ENCODE measurements around the gene TMEM258. TPM values are rescaled to one million over a fixed set of nuclear protein-coding genes. Genes with fewer than 3 reads are reported as not detected.

TMEM258 gene
- total RNA-seq, 1 experiment from 2014 or later, result 184 TPM

DNA sequence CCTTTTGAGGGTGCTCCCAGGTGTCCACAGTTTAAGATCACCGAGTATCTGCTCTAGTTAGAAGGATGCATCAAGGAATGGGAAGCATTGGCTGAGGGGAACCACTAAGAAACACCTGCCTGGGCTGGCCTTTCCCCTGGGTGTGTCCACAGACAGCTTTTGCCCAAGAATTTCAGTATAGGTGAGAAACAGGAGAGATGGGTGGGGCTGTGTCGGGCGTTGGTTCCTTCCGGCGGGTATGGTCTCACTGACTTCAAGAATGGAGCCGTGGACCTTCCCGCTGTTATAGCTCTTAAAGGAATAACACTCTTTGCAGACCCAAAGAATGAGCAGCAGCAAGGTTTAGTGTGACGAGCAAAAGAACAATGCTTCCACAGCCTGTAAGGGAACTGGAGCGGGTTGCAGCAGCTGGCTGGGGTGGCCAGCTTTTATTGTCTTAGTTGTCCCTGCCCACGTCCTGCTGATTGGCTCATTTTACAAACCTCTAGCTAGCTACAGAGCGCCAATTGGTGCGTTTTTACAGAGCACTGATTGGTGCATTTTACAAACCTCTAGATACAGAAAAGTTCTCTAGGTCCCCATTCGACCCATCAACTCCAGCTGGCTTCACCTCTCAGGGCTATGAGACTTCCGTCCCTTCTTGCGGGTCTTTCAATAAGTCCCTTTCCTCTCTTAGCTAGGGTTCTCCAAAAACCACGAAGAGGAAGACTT, 22.0 kb upstream of the TMEM258 start:
- Mint-ChIP-seq H3K27ac (ENCODE audit: low read depth, unreplicated experiment) (peak overlapping the region; percentile 93), H3K4me3 (ENCODE audit: unreplicated experiment) (peak overlapping the region; percentile 93), H3K36me3 (ENCODE audit: insufficient read depth, unreplicated experiment) (peaks cover 27% of the 10 kb centered on the region), H3K9me3 (ENCODE audit: unreplicated experiment) (no peaks in the 10 kb centered on the region), H3K27me3 (ENCODE audit: insufficient read depth, unreplicated experiment) (no peaks in the 10 kb centered on the region), H3K4me1 (ENCODE audit: insufficient read depth, unreplicated experiment) (peaks cover 18% of the 10 kb centered on the region)
- POLR2A ChIA-PET, result interaction anchor here (0.6 to 5.0 kb wide), 10 partner anchors 9 to 318 kb away, joined by 3 to 26 read pairs (median 6); partner anchors contain the start of genes FADS2, FEN1 and TMEM258
- peak; percentile 16 for DNase-seq (ENCODE audit: unreplicated experiment)
- BruUV-seq (replicated peaks), result TSS peak; percentile 21
- intact Hi-C loops (cut with micrococcal nuclease), result no loop called here
- CTCF ChIA-PET, result interaction anchor here (0.7 to 2.8 kb wide), 12 partner anchors 13 to 385 kb away, joined by 3 to 13 read pairs (median 4); partner anchors contain the start of gene FADS2
- TF ChIP-seq, protein P1, sequence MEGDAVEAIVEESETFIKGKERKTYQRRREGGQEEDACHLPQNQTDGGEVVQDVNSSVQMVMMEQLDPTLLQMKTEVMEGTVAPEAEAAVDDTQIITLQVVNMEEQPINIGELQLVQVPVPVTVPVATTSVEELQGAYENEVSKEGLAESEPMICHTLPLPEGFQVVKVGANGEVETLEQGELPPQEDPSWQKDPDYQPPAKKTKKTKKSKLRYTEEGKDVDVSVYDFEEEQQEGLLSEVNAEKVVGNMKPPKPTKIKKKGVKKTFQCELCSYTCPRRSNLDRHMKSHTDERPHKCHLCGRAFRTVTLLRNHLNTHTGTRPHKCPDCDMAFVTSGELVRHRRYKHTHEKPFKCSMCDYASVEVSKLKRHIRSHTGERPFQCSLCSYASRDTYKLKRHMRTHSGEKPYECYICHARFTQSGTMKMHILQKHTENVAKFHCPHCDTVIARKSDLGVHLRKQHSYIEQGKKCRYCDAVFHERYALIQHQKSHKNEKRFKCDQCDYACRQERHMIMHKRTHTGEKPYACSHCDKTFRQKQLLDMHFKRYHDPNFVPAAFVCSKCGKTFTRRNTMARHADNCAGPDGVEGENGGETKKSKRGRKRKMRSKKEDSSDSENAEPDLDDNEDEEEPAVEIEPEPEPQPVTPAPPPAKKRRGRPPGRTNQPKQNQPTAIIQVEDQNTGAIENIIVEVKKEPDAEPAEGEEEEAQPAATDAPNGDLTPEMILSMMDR (IDR thresholded peaks at IDR 0.05; ENCODE audit: unreplicated experiment), result no peak

DNA sequence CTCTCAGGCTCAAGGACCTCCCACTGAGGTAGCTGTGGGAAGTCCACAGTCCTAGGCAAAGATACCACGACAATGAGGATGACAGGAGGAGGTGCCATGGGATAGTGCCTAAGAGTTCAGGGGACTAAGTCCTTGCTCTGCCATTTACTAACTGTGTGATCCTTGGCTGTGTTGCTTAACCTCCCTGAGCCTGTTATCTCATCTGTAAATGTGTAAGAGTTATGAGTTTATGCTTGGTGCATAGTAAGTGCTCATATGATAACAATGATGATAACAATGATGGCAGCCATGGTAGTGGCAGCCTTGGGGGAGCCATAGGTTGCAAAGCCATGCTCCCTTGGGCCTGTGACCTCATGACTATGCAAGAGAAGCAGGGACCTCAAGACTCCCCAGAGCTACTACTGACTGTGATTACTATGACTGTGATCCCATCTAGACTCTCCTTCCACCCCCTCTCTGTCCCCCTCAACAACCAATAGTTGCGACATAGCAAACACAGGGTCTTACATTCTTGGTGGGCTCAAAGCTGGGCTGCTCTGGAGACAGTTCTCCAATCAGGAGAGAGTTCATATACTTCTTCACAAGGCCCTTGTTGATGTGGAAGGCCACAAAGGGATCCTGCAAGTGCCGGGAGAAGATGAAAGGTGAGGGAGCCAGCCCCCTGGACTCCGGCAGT, 20.5 kb upstream of the TMEM258 start:
- Mint-ChIP-seq H3K9me3 (ENCODE audit: unreplicated experiment) (no peaks in the 10 kb centered on the region), H3K27me3 (ENCODE audit: insufficient read depth, unreplicated experiment) (no peaks in the 10 kb centered on the region)
- POLR2A ChIA-PET, result interaction anchor here (2.0 kb wide), 1 partner anchor 15 kb away, joined by 8 read pairs; no protein-coding TSS in a partner anchor

DNA sequence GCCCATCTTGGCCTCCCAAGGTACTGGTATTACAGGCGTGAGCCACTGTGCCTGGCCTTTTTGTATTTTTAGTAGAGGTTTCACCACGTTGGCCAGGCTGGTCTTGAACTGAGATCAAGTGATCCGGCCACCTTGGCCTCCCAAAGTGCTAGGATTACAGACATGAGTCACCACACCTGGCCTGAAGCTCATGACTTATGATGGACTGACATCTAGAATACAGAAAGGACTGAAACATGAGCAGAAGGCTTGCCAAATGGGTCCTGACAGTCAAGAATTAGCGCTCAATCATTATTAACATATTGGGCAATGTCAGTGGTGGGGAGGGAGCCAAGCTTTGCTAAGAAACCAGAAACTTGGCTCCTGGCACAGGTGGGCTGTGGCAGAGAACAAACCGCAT, 19.4 kb upstream of the TMEM258 start:
- H3K27ac Mint-ChIP-seq (ENCODE audit: low read depth, unreplicated experiment), result no peak overlapping the region
- peak; percentile 80 for DNase-seq (ENCODE audit: unreplicated experiment)
- TF ChIP-seq, protein P1 (IDR thresholded peaks at IDR 0.05; ENCODE audit: unreplicated experiment), result no peak
- intact Hi-C loops (cut with micrococcal nuclease), result no loop called here
- H3K4me3 Mint-ChIP-seq (ENCODE audit: unreplicated experiment), result no peak overlapping the region
- H3K36me3 Mint-ChIP-seq (ENCODE audit: insufficient read depth, unreplicated experiment), result peaks cover 48% of the 10 kb centered on the region
- no TSS peak for BruUV-seq (replicated peaks)
- H3K4me1 Mint-ChIP-seq (ENCODE audit: insufficient read depth, unreplicated experiment), result peaks cover 18% of the 10 kb centered on the region
- no peaks in the 10 kb centered on the region for H3K9me3 Mint-ChIP-seq (ENCODE audit: unreplicated experiment)
- POLR2A ChIA-PET, result interaction anchor here (0.6 to 2.0 kb wide), 3 partner anchors 14 to 232 kb away, joined by 3 to 8 read pairs (median 4); no protein-coding TSS in a partner anchor
- CTCF ChIA-PET, result interaction anchor here (0.6 to 2.3 kb wide), 5 partner anchors 15 to 297 kb away, joined by 3 to 20 read pairs (median 4); no protein-coding TSS in a partner anchor
- H3K27me3 Mint-ChIP-seq (ENCODE audit: insufficient read depth, unreplicated experiment), result no peaks in the 10 kb centered on the region

More for the DNA sequence above, 20.5 kb upstream of the TMEM258 start:
- intact Hi-C loops (cut with micrococcal nuclease), result no loop called here
- TF ChIP-seq, protein P1 (IDR thresholded peaks at IDR 0.05; ENCODE audit: unreplicated experiment), result no peak
- CTCF ChIA-PET, result interaction anchor here (0.9 to 2.3 kb wide), 6 partner anchors 16 to 296 kb away, joined by 3 to 20 read pairs (median 4); no protein-coding TSS in a partner anchor
- Mint-ChIP-seq H3K4me1 (ENCODE audit: insufficient read depth, unreplicated experiment) (peaks cover 18% of the 10 kb centered on the region), H3K27ac (ENCODE audit: low read depth, unreplicated experiment) (no peak overlapping the region), H3K4me3 (ENCODE audit: unreplicated experiment) (no peak overlapping the region), H3K36me3 (ENCODE audit: insufficient read depth, unreplicated experiment) (peaks cover 37% of the 10 kb centered on the region)
- no peak for DNase-seq (ENCODE audit: unreplicated experiment)
- BruUV-seq (replicated peaks), result no TSS peak

DNA sequence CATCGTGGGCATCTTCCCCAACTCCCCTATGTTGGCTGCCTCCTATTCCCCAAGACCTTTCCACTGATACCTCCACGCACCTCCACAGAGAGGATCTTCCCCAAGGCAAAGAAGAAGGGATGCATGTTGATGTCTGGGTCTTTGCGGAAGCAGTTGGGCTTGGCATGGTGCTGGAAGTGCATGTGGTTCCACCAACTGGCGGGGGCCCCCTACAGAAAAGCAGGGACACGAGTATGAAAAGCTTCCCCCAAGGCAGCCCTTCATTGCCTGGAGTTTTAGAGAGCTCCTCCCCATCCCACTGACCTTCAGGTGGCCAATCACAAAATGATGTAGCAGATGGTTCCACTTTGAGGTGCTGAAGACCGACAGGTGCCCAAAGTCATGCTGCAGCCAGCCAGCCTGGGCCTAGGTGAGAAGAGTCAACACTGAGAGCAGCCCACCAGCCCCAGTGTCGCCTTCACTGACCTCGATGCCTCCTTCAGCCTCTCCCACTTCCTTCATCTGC, 18.3 kb upstream of the TMEM258 start:
- no TSS peak for BruUV-seq (replicated peaks)
- Mint-ChIP-seq H3K9me3 (ENCODE audit: unreplicated experiment) (no peaks in the 10 kb centered on the region), H3K4me3 (ENCODE audit: unreplicated experiment) (no peak overlapping the region), H3K27ac (ENCODE audit: low read depth, unreplicated experiment) (no peak overlapping the region), H3K27me3 (ENCODE audit: insufficient read depth, unreplicated experiment) (no peaks in the 10 kb centered on the region), H3K4me1 (ENCODE audit: insufficient read depth, unreplicated experiment) (peaks cover 14% of the 10 kb centered on the region), H3K36me3 (ENCODE audit: insufficient read depth, unreplicated experiment) (peaks cover 55% of the 10 kb centered on the region)
- TF ChIP-seq, protein P1 (IDR thresholded peaks at IDR 0.05; ENCODE audit: unreplicated experiment), result no peak
- DNase-seq (ENCODE audit: unreplicated experiment), result no peak
- ChIA-PET CTCF (interaction anchor here (0.5 to 2.3 kb wide), 2 partner anchors 14 to 136 kb away, joined by 4 to 20 read pairs; no protein-coding TSS in a partner anchor), POLR2A (interaction anchor here (0.6 kb wide), 1 partner anchor 350 kb away, joined by 3 read pairs; no protein-coding TSS in a partner anchor)
- intact Hi-C loops (cut with micrococcal nuclease), result no loop called here

Measured in MCF 10A (cell line).